GM13977 (cell line): ENCODE results near the gene TRIM50.
"Not testable (repeated sequence)": the region's sequence is repeated elsewhere in the genome, so short reads cannot be mapped to it uniquely, and the experiment has no call there.

Source experiments
- DNase-seq: peaks from one replicate; pipeline ENCODE4 v3.0.0; 2012; ENCODE audit warnings: low spot score
- CTCF ChIP-seq: IDR thresholded peaks from 2 replicates; pipeline ENCODE4 v1.5.1; 2012; ENCODE audit warnings: mild to moderate bottlenecking, control low read depth; ENCODE audit not compliant: insufficient read depth; ENCODE audit errors: extremely low read depth, missing control alignments
- in situ Hi-C: fragments of 300-500 bp; cut with MboI; formaldehyde crosslinking; loops from one replicate; pipeline ENCODE4 v1.12.0; 2022; ENCODE audit warnings: low sequenced_read_pairs, low pct_unique_long_range_greater_than_20kb, mixed read lengths, inconsistent platforms; ENCODE audit not compliant: unreplicated experiment

Gene TRIM50

GRCh38 chr7:73304071-73304470, 23.8 kb downstream of the TRIM50 start:
- no peak for DNase-seq
- in situ Hi-C loops, result no loop called here
- TF ChIP-seq CTCF, result no peak

- in situ Hi-C loops, result no loop called here
- TF ChIP-seq CTCF, result no peak
- no peak for DNase-seq
Observed at GRCh38 chr7:73303546-73303945, 24.3 kb downstream of the TRIM50 start.

- in situ Hi-C loops, result not testable (repeated sequence)
Observed at GRCh38 chr7:73302846-73303245, 25.0 kb downstream of the TRIM50 start.

GRCh38 chr7:73301108-73301507, 26.8 kb downstream of the TRIM50 start:
- in situ Hi-C loops, DNase-seq: not testable (repeated sequence)

More at GRCh38 chr7:73302846-73303245, 25.0 kb downstream of the TRIM50 start:
- not testable (repeated sequence) for DNase-seq

- in situ Hi-C loops, DNase-seq: not testable (repeated sequence)
Observed at GRCh38 chr7:73299812-73300211, 28.1 kb downstream of the TRIM50 start.

- DNase-seq, in situ Hi-C loops: not testable (repeated sequence)
Observed at GRCh38 chr7:73297706-73298105, 30.2 kb downstream of the TRIM50 start.

- in situ Hi-C loops, DNase-seq: not testable (repeated sequence)
Observed at GRCh38 chr7:73297235-73297634, 30.6 kb downstream of the TRIM50 start.

- in situ Hi-C loops, result not testable (repeated sequence)
Observed at GRCh38 chr7:73277210-73277609, 50.7 kb downstream of the TRIM50 start.

GRCh38 chr7:73267813-73268212, 60.1 kb downstream of the TRIM50 start:
- DNase-seq, in situ Hi-C loops: not testable (repeated sequence)

More at GRCh38 chr7:73277210-73277609, 50.7 kb downstream of the TRIM50 start:
- not testable (repeated sequence) for DNase-seq

- DNase-seq, in situ Hi-C loops: not testable (repeated sequence)
Observed at GRCh38 chr7:73266719-73267368, 61.0 kb downstream of the TRIM50 start.
